Measurements from ENCODE around the gene PEX26. TPM values are rescaled to one million over a fixed set of nuclear protein-coding genes. Genes with fewer than 3 reads are reported as not detected.

PEX26 gene
- total and polyA plus RNA-seq, 4 donors = 3.5 to 21.0 (median 16.9) TPM

DNA sequence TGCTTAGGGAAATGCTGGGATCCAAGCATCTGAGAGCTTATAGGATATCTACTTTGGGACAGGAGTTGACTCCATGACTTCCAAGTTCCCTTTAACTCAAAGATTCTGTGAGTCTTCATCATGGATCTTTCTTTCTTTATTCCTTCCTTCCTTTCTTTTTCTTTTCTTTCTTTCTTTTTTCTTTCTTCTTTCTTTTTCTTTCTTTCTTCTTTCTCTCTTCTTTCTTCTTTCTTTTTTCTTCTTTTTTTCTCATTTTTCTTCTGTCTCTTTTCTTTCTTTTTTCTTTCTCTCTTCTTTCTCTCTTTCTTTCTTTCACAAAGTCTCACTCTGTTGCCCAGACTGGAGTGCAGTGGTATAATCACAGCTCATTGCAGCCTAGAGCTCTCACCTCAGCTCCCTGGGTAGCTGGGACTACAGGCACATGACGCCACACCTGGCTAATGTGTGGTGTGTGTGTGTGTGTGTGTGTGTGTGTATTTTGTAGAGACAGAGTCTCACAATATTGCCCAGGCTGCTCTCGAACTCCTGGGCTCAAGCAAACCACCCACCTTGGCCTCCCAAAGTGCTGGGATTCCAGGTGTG lies 48.0 kb upstream of the PEX26 start (continued):
- TF ChIP-seq, protein P1, sequence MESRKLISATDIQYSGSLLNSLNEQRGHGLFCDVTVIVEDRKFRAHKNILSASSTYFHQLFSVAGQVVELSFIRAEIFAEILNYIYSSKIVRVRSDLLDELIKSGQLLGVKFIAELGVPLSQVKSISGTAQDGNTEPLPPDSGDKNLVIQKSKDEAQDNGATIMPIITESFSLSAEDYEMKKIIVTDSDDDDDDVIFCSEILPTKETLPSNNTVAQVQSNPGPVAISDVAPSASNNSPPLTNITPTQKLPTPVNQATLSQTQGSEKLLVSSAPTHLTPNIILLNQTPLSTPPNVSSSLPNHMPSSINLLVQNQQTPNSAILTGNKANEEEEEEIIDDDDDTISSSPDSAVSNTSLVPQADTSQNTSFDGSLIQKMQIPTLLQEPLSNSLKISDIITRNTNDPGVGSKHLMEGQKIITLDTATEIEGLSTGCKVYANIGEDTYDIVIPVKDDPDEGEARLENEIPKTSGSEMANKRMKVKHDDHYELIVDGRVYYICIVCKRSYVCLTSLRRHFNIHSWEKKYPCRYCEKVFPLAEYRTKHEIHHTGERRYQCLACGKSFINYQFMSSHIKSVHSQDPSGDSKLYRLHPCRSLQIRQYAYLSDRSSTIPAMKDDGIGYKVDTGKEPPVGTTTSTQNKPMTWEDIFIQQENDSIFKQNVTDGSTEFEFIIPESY (IDR thresholded peaks at IDR 0.05) = no peak
- no peak for TF ChIP-seq JUND (IDR thresholded peaks at IDR 0.05)
- TF ChIP-seq, protein P2, sequence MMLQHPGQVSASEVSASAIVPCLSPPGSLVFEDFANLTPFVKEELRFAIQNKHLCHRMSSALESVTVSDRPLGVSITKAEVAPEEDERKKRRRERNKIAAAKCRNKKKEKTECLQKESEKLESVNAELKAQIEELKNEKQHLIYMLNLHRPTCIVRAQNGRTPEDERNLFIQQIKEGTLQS (IDR thresholded peaks at IDR 0.05) = no peak
- TF ChIP-seq RXRA (IDR thresholded peaks at IDR 0.05) = no peak
- no peak for TF ChIP-seq EGR1 (IDR thresholded peaks at IDR 0.05; ENCODE audit: low read depth in 2 of 2)
- no peak for TF ChIP-seq TAF1 (conservative IDR thresholded peaks at IDR 0.05)

DNA sequence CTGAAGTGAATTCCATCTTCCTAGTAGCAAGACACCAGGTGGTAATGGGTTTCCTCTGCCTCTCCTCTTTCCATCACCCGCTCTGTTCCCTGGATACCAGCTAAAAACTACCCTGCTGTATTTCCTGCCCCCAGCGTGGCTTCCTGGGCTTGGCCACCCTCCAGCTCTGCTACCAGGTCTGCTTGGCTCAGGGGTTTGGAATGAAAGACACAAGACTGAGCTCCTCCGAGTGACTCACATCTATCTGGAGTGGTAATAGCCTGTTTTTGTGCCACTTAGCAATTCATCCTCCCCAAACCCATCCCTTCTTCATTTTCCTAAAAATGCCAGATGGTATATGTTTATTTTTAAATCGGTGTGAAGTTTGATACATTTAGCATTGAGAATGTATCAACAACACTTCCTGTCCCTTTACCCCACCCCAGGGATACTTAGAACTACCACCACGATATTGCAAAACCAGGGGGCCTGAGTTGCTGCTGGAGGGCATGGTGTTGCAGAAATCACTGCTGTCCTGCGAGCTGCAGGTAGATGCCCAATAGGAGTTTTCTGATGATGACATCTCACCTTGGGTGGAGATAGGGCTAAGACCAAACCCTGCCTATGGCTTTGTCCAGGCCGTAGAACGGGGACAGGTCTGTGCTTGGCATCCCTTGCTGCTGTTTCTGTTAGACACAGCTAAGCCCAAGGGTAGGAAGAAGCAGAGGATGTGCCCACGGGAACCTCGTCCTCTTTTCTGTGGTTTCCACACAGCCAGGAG lies 45.9 kb upstream of the PEX26 start:
- DNase-seq (ENCODE audit: low spot score) = no peak
- no peak overlapping the region for H3K27ac ChIP-seq (ENCODE audit: low read depth in 1 of 2, low read length in 2 of 2)
- WGBS = 86% methylated on average over 10 of the region's 10 CpGs

More for the DNA sequence above, 45.9 kb upstream of the PEX26 start:
- Histone ChIP-seq H3K27me3 (ENCODE audit: control insufficient read depth in 4 of 4, insufficient read depth in 4 of 4, low read length in 3 of 4) (no peaks in the 10 kb centered on the region), H3K4me1 (ENCODE audit: control insufficient read depth in 4 of 4, insufficient read depth in 4 of 4, low read length in 3 of 4) (no peaks in the 10 kb centered on the region), H3K9me3 (ENCODE audit: control insufficient read depth in 4 of 4, low read length in 3 of 4) (no peaks in the 10 kb centered on the region), H3K9ac (ENCODE audit: low read depth in 1 of 2, low read length in 2 of 2) (no peak overlapping the region), H3K36me3 (ENCODE audit: control insufficient read depth in 4 of 4, insufficient read depth in 3 of 4, low read depth in 1 of 4, low read length in 3 of 4) (no peaks in the 10 kb centered on the region), H3K4me3 (ENCODE audit: low read depth in 1 of 3, low read length in 3 of 3) (no peak overlapping the region)
- TF ChIP-seq, protein P2 (IDR thresholded peaks at IDR 0.05) = no peak
- no peak for TF ChIP-seq NR2F2 (IDR thresholded peaks at IDR 0.05)
- no peak for TF ChIP-seq EGR1 (IDR thresholded peaks at IDR 0.05; ENCODE audit: low read depth in 2 of 2)
- TF ChIP-seq, protein P3, sequence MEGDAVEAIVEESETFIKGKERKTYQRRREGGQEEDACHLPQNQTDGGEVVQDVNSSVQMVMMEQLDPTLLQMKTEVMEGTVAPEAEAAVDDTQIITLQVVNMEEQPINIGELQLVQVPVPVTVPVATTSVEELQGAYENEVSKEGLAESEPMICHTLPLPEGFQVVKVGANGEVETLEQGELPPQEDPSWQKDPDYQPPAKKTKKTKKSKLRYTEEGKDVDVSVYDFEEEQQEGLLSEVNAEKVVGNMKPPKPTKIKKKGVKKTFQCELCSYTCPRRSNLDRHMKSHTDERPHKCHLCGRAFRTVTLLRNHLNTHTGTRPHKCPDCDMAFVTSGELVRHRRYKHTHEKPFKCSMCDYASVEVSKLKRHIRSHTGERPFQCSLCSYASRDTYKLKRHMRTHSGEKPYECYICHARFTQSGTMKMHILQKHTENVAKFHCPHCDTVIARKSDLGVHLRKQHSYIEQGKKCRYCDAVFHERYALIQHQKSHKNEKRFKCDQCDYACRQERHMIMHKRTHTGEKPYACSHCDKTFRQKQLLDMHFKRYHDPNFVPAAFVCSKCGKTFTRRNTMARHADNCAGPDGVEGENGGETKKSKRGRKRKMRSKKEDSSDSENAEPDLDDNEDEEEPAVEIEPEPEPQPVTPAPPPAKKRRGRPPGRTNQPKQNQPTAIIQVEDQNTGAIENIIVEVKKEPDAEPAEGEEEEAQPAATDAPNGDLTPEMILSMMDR (IDR thresholded peaks at IDR 0.05; ENCODE audit: low read depth, low read length, missing input control) = no peak
- TF ChIP-seq, protein P4, sequence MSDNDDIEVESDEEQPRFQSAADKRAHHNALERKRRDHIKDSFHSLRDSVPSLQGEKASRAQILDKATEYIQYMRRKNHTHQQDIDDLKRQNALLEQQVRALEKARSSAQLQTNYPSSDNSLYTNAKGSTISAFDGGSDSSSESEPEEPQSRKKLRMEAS (IDR thresholded peaks at IDR 0.05) = no peak
- TF ChIP-seq RAD21 (IDR thresholded peaks at IDR 0.05) = no peak
- TF ChIP-seq JUND (IDR thresholded peaks at IDR 0.05) = no peak
- TF ChIP-seq GABPA (IDR thresholded peaks at IDR 0.05 in 1 of 2, conservative IDR thresholded peaks at IDR 0.05 in 1 of 2) = no peak
- TF ChIP-seq TAF1 (conservative IDR thresholded peaks at IDR 0.05) = no peak
- TF ChIP-seq HNF4G (IDR thresholded peaks at IDR 0.05) = no peak
- TF ChIP-seq, protein P1 (IDR thresholded peaks at IDR 0.05) = no peak
- no peak for TF ChIP-seq SP1 (IDR thresholded peaks at IDR 0.05)
- TF ChIP-seq YY1 (IDR thresholded peaks at IDR 0.05) = no peak

Measured in liver (tissue), 9 donors.